Measurements from ENCODE around the gene COL12A1. TPM values are rescaled to one million over a fixed set of nuclear protein-coding genes. Genes with fewer than 3 reads are reported as not detected.

Gene COL12A1
- total RNA-seq, 1 donor from 2014 or later, result 11.3 TPM

DNA sequence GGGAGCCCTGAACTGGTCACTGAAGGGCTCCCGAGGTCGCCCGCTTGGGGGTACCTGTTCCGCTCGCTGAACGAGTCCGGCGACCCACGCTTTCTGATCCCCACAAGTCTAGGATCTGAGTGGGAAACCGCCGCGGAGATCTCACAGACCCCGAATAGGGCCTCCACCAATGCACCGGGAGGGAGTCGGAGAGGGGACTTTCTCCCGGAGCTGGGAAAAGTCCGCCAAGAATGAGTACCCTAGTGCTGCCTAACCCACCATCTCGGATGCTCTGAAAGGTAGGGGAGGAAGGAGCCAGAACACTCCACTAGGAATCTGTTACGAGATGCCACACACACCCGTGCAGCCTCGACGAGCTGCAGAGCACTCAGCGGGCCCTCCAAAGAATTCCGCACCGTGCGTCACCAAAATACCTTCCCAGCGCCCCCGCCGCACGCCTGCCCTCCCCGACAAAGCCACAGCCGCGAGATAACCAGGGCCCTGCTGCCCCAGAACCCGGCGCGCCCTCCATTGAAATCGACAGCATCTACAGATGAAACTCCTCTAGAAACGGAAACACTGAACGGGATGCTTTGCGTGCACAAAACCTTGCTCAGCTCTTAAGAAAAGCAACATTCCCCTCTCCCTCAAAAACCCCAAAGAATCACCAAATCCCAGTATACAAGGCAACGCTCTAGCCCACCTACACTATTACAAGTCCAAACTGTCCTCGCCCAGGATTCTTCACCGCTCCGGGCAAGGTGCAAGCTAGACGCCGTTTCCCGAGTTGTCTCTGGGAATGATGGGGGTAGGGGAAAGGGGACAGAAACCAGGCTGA is 686 bp downstream of the COL12A1 start:
- DNase-seq (ENCODE audit: low read depth), result peak; percentile 44
- H3K27me3 ChIP-seq (ENCODE audit: control insufficient read depth, insufficient read depth, low read length), result peaks cover 1% of the 10 kb centered on the region
- TF ChIP-seq, protein P1, sequence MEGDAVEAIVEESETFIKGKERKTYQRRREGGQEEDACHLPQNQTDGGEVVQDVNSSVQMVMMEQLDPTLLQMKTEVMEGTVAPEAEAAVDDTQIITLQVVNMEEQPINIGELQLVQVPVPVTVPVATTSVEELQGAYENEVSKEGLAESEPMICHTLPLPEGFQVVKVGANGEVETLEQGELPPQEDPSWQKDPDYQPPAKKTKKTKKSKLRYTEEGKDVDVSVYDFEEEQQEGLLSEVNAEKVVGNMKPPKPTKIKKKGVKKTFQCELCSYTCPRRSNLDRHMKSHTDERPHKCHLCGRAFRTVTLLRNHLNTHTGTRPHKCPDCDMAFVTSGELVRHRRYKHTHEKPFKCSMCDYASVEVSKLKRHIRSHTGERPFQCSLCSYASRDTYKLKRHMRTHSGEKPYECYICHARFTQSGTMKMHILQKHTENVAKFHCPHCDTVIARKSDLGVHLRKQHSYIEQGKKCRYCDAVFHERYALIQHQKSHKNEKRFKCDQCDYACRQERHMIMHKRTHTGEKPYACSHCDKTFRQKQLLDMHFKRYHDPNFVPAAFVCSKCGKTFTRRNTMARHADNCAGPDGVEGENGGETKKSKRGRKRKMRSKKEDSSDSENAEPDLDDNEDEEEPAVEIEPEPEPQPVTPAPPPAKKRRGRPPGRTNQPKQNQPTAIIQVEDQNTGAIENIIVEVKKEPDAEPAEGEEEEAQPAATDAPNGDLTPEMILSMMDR (IDR thresholded peaks at IDR 0.05; ENCODE audit: insufficient read depth, low read length, severe bottlenecking), result no peak
- no peak for FAIRE-seq
- no peaks in the 10 kb centered on the region for H3K36me3 ChIP-seq (ENCODE audit: control insufficient read depth, insufficient read depth, low read length)
- peak overlapping the region; percentile 28 for H3K4me3 ChIP-seq (ENCODE audit: low read depth, low read length)

GRCh38 chr6:75204217-75204958 is 1.5 kb downstream of the COL12A1 start:
- Histone ChIP-seq H3K36me3 (ENCODE audit: control insufficient read depth, insufficient read depth, low read length) (no peaks in the 10 kb centered on the region), H3K27me3 (ENCODE audit: control insufficient read depth, insufficient read depth, low read length) (peaks cover 1% of the 10 kb centered on the region), H3K4me3 (ENCODE audit: low read depth, low read length) (peak overlapping the region; percentile 28)
- DNase-seq (ENCODE audit: low read depth), result peak; percentile 74
- TF ChIP-seq, protein P1 (IDR thresholded peaks at IDR 0.05; ENCODE audit: insufficient read depth, low read length, severe bottlenecking), result peak; percentile 83
- no peak for FAIRE-seq

DNA sequence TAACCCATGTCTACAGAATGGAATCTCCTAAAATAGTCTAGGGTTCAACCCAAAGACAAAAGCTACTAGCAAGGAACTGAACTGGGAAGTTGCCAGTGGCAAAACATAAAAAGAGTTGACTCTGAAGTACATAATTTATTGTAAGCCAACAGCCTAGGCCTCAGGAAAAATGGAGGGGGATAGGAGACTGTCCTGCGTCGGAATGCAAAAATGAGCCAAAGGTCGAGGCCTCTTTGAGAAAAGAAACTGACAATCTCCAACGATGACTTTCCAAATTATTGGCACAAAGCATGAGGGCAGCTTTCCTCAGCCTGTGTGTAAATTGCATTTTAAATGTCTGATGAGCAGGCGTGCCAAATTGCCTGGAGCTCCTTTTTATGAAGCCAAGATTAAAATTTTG is 2.1 kb downstream of the COL12A1 start:
- DNase-seq (ENCODE audit: low read depth) (no peak), FAIRE-seq (no peak)
- Histone ChIP-seq H3K27me3 (ENCODE audit: control insufficient read depth, insufficient read depth, low read length) (peaks cover 1% of the 10 kb centered on the region), H3K36me3 (ENCODE audit: control insufficient read depth, insufficient read depth, low read length) (no peaks in the 10 kb centered on the region), H3K4me3 (ENCODE audit: low read depth, low read length) (no peak overlapping the region)
- TF ChIP-seq, protein P1 (IDR thresholded peaks at IDR 0.05; ENCODE audit: insufficient read depth, low read length, severe bottlenecking), result no peak

- TF ChIP-seq, protein P1 (IDR thresholded peaks at IDR 0.05; ENCODE audit: insufficient read depth, low read length, severe bottlenecking), result no peak
- no peaks in the 10 kb centered on the region for H3K36me3 ChIP-seq (ENCODE audit: control insufficient read depth, insufficient read depth, low read length)
- FAIRE-seq (no peak), DNase-seq (ENCODE audit: low read depth) (no peak)
- no peaks in the 10 kb centered on the region for H3K27me3 ChIP-seq (ENCODE audit: control insufficient read depth, insufficient read depth, low read length)
- H3K4me3 ChIP-seq (ENCODE audit: low read depth, low read length), result no peak overlapping the region
Measured at GRCh38 chr6:75202676-75203131, 3.1 kb downstream of the COL12A1 start.

DNA sequence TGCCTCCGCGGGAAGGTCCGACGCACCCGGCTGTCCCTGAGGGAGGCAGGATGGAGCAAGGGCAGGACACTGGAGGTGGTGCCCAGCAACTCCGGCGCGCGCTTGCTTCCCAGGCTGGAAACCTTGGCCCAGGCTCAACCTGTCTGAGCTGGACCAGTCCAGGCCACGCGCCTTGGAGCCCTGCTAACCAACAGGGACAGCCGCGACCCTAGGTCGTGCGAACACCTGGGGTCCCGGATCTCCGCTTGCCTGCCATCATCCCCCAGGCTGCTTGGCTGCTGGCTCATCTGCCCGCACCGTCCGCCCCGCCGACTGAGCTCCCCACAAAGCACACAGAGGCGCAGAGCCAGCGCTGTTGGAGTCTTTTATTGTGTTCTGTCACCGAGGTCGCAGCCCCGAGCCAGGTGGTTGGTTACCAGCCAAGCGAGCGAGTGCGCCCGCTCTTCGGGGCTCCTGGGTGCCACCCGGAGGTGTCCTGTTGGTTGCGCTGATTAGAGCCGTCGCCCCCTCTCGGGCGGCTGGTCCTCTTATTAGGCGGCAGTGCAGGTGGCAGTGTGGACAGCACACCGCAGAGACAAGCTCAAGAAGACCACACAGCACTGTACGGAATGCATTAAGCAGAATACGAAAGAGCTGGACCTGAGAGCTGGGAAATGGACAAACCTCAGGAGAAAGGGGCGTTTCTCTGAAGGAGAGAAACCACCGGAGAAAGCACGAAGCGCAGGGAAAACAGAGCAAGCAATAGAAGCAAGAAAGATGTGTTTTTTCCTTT is 3.8 kb downstream of the COL12A1 start:
- TF ChIP-seq, protein P1 (IDR thresholded peaks at IDR 0.05; ENCODE audit: insufficient read depth, low read length, severe bottlenecking), result peak; percentile 21

More for the DNA sequence above, 3.8 kb downstream of the COL12A1 start:
- Histone ChIP-seq H3K36me3 (ENCODE audit: control insufficient read depth, insufficient read depth, low read length) (no peaks in the 10 kb centered on the region), H3K27me3 (ENCODE audit: control insufficient read depth, insufficient read depth, low read length) (no peaks in the 10 kb centered on the region), H3K4me3 (ENCODE audit: low read depth, low read length) (peak overlapping the region; percentile 20)
- FAIRE-seq, result no peak
- no peak for DNase-seq (ENCODE audit: low read depth)
